SK-N-SH treated with all-trans-retinoic acid at 6 μM for 48 hours (cell line): ENCODE data around the gene MIPOL1.

Experiments
- BACH2 ChIP-seq: fragments of 250-450 bp; sonication (Bioruptor Pico); IDR thresholded peaks from 2 replicates; pipeline ENCODE4 v1.9.0; 2021; ENCODE audit warnings: mild to moderate bottlenecking, borderline replicate concordance
- CSDC2 ChIP-seq: fragments of 250-450 bp; sonication (Bioruptor Pico); IDR thresholded peaks from 2 replicates; pipeline ENCODE4 v1.5.0; 2020; ENCODE audit warnings: mild to moderate bottlenecking, moderate library complexity
- CSRNP3 ChIP-seq: fragments of 250-450 bp; sonication (Bioruptor Pico); IDR thresholded peaks from 2 replicates; pipeline ENCODE4 v1.5.1; 2021; ENCODE audit warnings: mild to moderate bottlenecking, moderate library complexity
- ISL1 ChIP-seq: fragments of 250-450 bp; sonication (Bioruptor Pico); IDR thresholded peaks from 2 replicates; pipeline ENCODE4 v2.1.2; 2022; ENCODE audit warnings: mild to moderate bottlenecking, moderate library complexity
- OSR1 ChIP-seq: fragments of 250-450 bp; sonication (Bioruptor Pico); IDR thresholded peaks from 2 replicates; pipeline ENCODE4 v1.8.0; 2022; ENCODE audit warnings: moderate library complexity, mild to moderate bottlenecking, inconsistent platforms
- PATZ1 ChIP-seq: fragments of 250-450 bp; sonication (Bioruptor Pico); IDR thresholded peaks from 2 replicates; pipeline ENCODE4 v1.8.0; 2020; ENCODE audit warnings: mild to moderate bottlenecking, moderate library complexity, borderline replicate concordance
- POU6F1 ChIP-seq: fragments of 250-450 bp; sonication (Bioruptor Pico); IDR thresholded peaks from 2 replicates; pipeline ENCODE4 v1.8.0; 2021; ENCODE audit warnings: low read depth, mild to moderate bottlenecking, moderate library complexity, borderline replicate concordance
- PPARA ChIP-seq: fragments of 250-450 bp; sonication (Bioruptor Pico); IDR thresholded peaks from 2 replicates; pipeline ENCODE4 v1.5.0; 2020; ENCODE audit warnings: mild to moderate bottlenecking, borderline replicate concordance
- RARB ChIP-seq: fragments of 250-450 bp; sonication (Bioruptor Pico); IDR thresholded peaks from 2 replicates; pipeline ENCODE4 v1.8.0; 2021; ENCODE audit warnings: mild to moderate bottlenecking, moderate library complexity
- TCF4 ChIP-seq: fragments of 250-450 bp; sonication (Bioruptor Pico); IDR thresholded peaks from 2 replicates; pipeline ENCODE4 v1.8.0; 2021; ENCODE audit warnings: mild to moderate bottlenecking, moderate library complexity, borderline replicate concordance
- TSHZ2 ChIP-seq: fragments of 250-450 bp; sonication (Bioruptor Pico); IDR thresholded peaks from 2 replicates; pipeline ENCODE4 v1.5.0; 2020; ENCODE audit warnings: mild to moderate bottlenecking, moderate library complexity
- ZFP3 ChIP-seq: fragments of 250-450 bp; sonication (Bioruptor Pico); IDR thresholded peaks from 2 replicates; pipeline ENCODE4 v1.5.0; 2020; ENCODE audit warnings: mild to moderate bottlenecking, moderate library complexity
- ZNF70 ChIP-seq: fragments of 450-650 bp; formaldehyde crosslinking; IDR thresholded peaks from 2 replicates; pipeline ENCODE4 v1.5.0; 2020; ENCODE audit warnings: mild to moderate bottlenecking, moderate library complexity
- ZNF8 ChIP-seq: fragments of 450-650 bp; formaldehyde crosslinking; IDR thresholded peaks from 2 replicates; pipeline ENCODE4 v1.5.0; 2020; ENCODE audit warnings: mild to moderate bottlenecking, moderate library complexity

GRCh38 chr14:37429618-37430017 lies 231.9 kb downstream of the MIPOL1 start:
- no peak for TF ChIP-seq ISL1 (CRISPR knock-in tag)
- TF ChIP-seq RARB = no peak
- no peak for TF ChIP-seq BACH2
- no peak for TF ChIP-seq TSHZ2 (CRISPR knock-in tag)
- no peak for TF ChIP-seq ZFP3 (CRISPR knock-in tag)
- TF ChIP-seq PATZ1 (CRISPR knock-in tag) = no peak
- TF ChIP-seq CSDC2 = no peak
- TF ChIP-seq ZNF8 (CRISPR knock-in tag) = no peak
- no peak for TF ChIP-seq ZNF70
- no peak for TF ChIP-seq OSR1
- no peak for TF ChIP-seq CSRNP3 (CRISPR knock-in tag)
- TF ChIP-seq POU6F1 (CRISPR knock-in tag) = no peak
- TF ChIP-seq TCF4 (CRISPR knock-in tag) = no peak
- TF ChIP-seq PPARA (CRISPR knock-in tag) = no peak
